Adrenal gland (tissue), 5 donors: ENCODE measurements around the gene DHRS3.

Experiments used
- POLR2A ChIP-seq, 2 donors: fragments of 450-650 bp; IDR thresholded peaks; one replicate each; pipeline ENCODE4 v1.6.1; 2017; ENCODE audit warnings: antibody characterized with exemption in 2 of 2, mild to moderate bottlenecking in 2 of 2, moderate library complexity in 1 of 2
- TF ChIP-seq, protein P1 (sequence below), 6 experiments: fragments of 450-650 bp in 4 of 6; fragments of 200-600 bp in 2 of 6; sonication (generic) in 1 of 6; IDR thresholded peaks; 1 replicate in 5 of 6; 2 replicates in 1 of 6; pipeline versions ENCODE4 v1.5.1 to v1.8.0; 2016 to 2021; ENCODE audit warnings: antibody characterized with exemption in 6 of 6, mild to moderate bottlenecking in 2 of 6, moderate library complexity in 1 of 6
- donor health status: DM: no; HTN: no; CAD: no.

DNA sequence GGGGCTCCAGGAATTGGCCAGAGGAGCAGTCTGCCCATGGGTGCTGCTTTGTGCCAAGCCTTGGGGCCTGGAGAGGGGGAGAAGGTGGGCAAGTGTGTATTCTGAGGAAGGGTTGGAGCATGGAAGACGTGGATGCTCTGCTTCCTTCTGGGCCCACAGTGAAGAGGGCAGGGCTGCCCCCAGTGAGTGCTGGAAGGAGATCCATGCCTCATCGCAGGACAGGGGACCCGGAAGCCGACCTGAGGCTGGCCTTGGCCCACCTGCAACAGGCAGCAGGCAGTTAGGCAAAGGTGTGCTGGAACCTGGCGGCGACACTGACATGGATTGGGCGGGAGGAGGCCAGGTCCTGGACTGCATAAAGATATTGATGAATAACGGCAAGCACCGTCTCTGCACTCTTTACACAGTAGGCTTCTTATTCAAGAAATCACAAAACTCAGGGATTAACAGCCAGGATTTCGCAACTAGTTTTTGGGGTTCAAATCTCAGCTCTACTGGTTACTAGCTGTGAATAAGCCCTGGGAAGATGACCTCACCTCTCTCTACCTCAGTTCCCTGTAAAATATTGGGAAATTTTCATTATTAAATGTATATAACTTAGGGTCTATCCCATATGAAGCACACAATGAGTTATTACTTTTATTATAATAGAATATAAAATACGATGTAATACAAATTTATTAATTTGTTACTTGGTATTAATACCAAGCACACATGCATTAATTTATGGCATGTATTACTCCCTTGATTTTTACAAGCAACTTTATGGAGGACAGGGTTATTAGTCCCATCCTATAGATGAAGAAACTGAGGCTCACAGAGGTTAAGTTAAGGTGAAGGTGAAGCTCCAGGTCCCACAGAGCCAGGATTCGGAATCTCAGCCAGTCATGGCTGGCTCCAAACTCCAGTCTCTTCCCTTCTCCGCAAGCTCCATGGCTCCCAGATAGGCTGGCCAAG, 62.3 kb downstream of the DHRS3 start:
- TF ChIP-seq, protein P1, sequence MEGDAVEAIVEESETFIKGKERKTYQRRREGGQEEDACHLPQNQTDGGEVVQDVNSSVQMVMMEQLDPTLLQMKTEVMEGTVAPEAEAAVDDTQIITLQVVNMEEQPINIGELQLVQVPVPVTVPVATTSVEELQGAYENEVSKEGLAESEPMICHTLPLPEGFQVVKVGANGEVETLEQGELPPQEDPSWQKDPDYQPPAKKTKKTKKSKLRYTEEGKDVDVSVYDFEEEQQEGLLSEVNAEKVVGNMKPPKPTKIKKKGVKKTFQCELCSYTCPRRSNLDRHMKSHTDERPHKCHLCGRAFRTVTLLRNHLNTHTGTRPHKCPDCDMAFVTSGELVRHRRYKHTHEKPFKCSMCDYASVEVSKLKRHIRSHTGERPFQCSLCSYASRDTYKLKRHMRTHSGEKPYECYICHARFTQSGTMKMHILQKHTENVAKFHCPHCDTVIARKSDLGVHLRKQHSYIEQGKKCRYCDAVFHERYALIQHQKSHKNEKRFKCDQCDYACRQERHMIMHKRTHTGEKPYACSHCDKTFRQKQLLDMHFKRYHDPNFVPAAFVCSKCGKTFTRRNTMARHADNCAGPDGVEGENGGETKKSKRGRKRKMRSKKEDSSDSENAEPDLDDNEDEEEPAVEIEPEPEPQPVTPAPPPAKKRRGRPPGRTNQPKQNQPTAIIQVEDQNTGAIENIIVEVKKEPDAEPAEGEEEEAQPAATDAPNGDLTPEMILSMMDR (IDR thresholded peaks at IDR 0.05): no peak
- no peak for TF ChIP-seq POLR2A (IDR thresholded peaks at IDR 0.05)
